Measurements from ENCODE around the gene KCTD18. TPM values are rescaled to one million over a fixed set of nuclear protein-coding genes. Genes with fewer than 3 reads are reported as not detected.

KCTD18 gene
- total RNA-seq, 1 donor from 2014 or later = 9.8 TPM

DNA sequence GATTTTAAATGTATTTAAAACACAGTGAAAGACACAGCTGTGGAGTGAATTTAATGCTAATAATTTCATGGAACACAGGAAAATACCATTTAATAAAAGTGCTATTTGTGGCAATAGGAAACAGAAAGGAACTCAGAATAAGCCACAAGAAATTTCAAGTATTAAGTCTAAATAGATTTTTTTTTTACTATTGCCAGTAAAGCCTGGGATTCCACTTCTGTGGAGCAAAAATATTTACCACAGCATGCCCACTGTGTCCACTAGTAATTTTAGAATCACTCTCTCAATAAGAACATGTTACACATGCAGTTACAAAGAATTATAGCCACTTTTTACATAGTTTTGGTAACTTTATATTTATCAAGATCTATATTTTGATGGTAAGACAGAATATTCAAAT lies 17.2 kb downstream of the KCTD18 start:
- intact Hi-C loops (cut with DNase I) = no loop called here
- no peak for DNase-seq (ENCODE audit: missing footprints)
- ATAC-seq = no peak

DNA sequence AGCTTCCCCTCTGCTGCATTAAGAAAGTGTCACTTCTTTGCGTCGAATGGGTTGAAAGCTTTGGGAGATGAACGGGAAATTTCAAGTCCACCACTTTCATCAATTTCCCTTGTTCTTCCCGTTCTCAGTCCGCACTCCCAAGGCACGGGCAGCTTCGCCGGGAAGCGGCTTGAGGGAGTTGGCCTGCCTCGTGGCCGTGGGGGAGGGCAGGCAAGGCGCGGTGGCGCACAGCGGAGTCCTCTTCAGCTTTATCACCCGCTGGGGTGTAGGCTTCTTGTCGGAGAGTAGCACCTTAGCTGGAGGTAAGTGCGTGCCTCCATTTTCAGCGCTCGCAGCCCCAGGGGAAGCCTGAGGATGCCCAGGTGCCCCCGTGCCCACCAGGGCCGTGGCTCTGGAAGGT lies 19.9 kb downstream of the KCTD18 start:
- intact Hi-C loops (cut with DNase I) = no loop called here
- DNase-seq (ENCODE audit: missing footprints) (no peak), ATAC-seq (no peak)

DNA sequence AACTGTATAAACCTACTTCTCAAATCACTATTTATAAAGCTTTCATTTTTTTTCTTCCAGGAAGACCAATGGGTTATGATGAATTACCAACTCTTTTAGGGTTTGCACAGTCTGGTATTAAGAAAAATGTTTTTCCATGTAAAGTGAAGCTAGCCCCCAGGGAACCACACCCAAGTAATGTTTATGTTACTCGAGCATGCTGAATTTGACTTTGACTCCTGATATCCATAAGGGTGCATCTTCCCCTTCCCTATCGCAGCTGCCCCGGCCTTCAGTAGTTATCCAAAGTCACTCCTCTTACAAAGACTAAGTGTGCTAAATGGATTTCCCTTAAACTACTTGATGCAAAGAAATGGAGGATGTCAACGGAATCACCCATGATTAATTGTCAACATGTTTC lies 21.7 kb downstream of the KCTD18 start:
- no peak for ATAC-seq
- DNase-seq (ENCODE audit: missing footprints) = no peak
- intact Hi-C loops (cut with DNase I) = no loop called here

DNA sequence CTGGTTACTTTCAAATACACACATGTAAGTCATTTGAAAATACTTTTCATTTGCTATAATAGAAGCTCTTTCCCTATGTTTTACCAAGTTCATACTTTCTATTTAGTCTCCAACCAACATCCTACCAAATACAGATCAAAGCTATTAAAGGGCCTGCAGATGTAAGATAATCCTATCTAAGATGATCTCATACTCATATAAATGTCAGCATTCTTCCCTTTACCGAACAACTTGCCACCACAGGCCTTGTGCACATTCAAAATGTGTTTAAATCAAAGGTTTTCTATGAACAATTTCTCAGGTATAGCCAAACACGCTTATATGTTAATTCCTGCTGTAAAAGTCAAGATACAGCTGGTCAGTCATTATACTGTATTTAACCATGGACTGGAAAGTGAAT lies 23.3 kb downstream of the KCTD18 start:
- no peak for ATAC-seq

DNA sequence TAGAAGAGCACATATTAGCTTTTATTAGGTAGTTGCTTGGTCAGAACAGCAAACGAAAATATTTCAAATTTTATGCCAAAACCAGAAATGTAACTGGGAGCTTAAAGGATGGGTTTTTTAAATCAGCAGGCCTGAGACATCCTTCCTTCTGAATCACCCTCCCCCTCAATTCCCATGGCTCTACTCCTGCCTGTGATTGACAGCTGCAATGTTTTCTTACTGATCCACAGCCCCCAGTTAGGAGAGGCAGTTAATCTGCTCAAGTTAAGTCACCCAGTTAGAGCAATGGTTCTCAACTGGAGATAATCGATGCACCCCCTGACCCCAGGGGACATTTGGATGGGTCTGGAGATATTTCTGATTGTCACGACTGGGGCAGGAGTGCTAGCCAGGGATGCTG lies 24.9 kb downstream of the KCTD18 start:
- intact Hi-C loops (cut with DNase I) = loop anchor here (5.0 kb wide), 1 partner anchor 178 kb away; the partner anchor contains the start of gene SPATS2L
- ATAC-seq (no peak), DNase-seq (ENCODE audit: missing footprints) (no peak)

More for the DNA sequence above, 23.3 kb downstream of the KCTD18 start:
- intact Hi-C loops (cut with DNase I) = no loop called here
- DNase-seq (ENCODE audit: missing footprints) = no peak

- ATAC-seq (no peak), DNase-seq (ENCODE audit: missing footprints) (no peak)
- intact Hi-C loops (cut with DNase I) = loop anchor here (5.0 kb wide), 1 partner anchor 176 kb away; the partner anchor contains the start of gene SPATS2L
These were observed 26.1 kb downstream of the KCTD18 start for GRCh38 chr2:200483729-200484198.

DNA sequence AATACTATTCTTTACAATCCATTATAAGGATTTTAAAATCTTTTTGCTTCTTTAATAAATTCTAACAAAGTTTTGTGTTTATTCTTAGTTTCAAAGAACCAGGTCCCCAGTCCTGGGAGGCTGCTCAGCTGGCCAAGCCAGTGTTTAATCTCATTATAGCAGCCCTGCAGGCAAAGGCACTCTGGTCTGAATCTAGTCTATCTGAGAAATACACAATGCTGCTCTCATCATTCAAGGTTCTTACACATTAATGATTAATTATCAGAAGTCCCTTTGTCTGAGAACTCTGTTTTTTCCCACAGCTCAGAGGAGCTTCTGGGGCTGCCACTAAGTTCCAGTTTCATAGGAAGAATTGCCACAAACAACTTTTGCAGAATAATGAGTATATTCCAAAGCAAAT lies 27.7 kb downstream of the KCTD18 start:
- no peak for DNase-seq (ENCODE audit: missing footprints)
- no peak for ATAC-seq
- intact Hi-C loops (cut with DNase I) = loop anchor here (5.0 kb wide), 1 partner anchor 175 kb away; the partner anchor contains the start of gene SPATS2L

- intact Hi-C loops (cut with DNase I) = loop anchor here (5.0 kb wide), 1 partner anchor 172 kb away; the partner anchor contains the start of gene SPATS2L
- no peak for ATAC-seq
- no peak for DNase-seq (ENCODE audit: missing footprints)
These were observed 30.1 kb downstream of the KCTD18 start for GRCh38 chr2:200479692-200480265.

- peak; percentile 95 for ATAC-seq
- intact Hi-C loops (cut with DNase I) = no loop called here
These were observed 32.2 kb downstream of the KCTD18 start for GRCh38 chr2:200477667-200478131.

DNA sequence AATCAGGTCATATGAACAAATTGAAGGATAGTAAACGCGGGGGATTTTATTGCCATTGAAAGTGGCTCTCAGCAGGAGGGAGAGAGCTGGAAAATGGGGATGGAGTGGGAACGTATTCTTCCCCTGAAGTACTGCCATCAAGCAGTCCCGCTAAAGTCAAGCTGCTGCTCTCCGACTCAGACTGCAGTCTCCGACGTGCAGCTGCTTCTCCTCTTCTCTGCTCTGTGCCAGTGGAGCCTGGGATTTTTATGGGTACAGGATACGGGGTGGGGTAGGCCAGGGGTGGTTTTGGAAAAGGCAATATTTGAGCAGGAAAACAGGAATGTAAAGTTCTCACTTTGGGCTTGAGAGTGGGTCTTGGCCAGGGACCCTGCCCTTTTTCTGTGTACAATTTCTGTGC lies 33.0 kb downstream of the KCTD18 start:
- DNase-seq (ENCODE audit: missing footprints) (no peak), ATAC-seq (peak; percentile 15)
- intact Hi-C loops (cut with DNase I) = no loop called here

More at GRCh38 chr2:200477667-200478131, 32.2 kb downstream of the KCTD18 start:
- peak; percentile 86 for DNase-seq (ENCODE audit: missing footprints)

DNA sequence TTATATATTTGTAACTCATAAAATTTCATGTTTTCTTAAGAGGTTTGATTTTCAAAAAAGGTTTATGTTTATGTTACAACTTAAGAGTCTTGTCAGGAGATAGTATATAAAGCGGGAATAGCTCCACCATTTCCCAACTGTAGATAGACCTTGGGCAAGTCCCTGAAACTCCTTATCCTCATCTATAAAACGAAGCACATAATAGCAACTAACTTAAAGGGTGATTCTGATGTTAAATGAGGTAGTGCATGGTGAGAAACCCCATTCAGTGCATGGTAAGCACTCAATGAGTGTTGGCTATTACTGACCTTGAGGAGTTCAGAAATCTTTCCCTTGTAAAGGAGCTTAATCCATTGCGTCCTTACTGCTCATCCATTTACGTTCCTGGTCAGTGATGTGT lies 34.1 kb downstream of the KCTD18 start:
- intact Hi-C loops (cut with DNase I) = no loop called here
- no peak for ATAC-seq
- DNase-seq (ENCODE audit: missing footprints) = no peak

DNA sequence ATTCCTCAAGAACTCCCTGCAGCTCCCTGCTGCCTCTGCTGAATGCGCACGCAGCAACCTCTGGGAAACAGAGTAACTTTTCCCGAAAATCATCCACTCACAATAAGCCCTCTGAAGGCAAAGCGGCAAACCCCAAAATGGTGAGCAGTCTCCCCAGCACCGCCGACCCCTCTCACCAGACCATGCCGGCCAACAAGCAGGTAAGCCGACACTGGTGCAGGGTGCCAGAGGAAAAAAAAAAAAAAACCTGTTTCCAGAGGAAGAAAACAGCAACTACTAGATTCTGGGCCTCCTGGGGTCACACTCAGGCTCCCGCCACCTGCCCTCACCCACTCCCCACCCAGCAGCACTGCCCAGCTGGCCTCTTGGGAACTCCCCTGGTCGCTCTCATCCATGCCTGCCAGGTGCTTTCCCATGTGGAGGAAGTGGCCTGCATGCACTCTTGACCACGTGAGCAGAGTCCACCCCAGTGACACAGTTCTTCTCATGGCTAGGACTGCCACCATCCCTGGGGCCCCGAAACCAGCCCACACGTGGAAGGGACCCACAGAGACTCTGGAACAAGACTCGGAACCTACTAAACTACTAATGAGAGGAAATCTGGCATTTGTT lies 36.9 kb downstream of the KCTD18 start:
- no peak for DNase-seq (ENCODE audit: missing footprints)
- no peak for ATAC-seq
- intact Hi-C loops (cut with DNase I) = no loop called here

DNA sequence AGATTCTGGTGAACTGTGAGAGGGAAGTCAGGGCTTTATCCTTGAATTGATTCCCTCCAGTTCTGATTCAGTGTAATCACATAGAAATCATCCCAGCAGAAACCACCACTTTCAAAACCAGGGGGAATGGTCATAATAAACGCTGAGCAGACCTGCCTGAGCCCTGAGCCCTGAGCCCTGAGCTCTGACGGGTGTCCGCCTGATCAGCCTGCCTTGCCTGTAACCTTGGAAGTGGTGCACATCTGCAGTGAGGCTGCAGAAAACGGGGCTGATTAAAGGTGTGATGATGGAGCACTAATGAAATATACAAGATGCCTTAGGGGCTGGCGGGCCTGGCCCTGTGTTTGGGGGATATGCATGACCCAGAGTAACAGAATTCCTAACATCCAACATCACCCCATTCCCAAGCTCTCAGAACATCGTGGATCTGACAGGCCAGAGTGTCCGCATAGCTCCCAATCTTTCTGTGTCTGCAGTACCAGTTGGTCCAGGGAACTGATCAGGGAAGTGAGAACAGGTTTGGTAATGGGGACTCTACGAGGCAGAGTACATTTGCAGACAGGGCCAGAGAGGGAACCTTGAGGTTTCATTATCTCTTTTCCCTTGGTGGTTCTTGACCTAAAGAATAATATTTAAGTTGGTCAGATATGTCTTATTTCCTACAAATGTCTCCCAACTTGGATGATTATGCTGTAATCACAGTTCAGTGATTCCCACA lies 37.8 kb downstream of the KCTD18 start:
- intact Hi-C loops (cut with DNase I) = no loop called here
- no peak for DNase-seq (ENCODE audit: missing footprints)

DNA sequence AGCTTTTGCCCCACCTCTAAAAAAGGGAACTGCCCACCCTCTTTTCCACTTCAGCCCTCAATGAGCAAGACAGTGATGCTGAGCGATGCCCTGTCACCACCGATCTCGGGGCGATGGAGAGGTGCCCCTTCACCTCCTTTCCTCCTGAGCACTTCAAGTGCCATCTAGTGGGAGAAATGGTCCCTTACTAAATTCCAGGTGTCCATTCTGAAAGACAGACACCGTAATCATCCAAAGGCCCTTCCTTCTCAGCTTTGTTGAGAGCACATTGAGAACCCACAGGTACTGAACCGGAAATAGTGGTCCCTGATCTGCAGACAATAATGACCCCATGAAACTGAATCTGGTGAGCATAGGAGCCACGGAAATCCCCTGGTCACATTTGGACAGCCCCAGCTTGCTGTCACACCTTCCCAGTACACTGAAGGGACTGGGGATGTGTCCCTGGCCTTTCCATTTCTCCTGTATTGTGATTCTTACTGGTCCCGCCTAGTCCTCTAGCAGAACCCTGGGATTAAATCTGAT lies 38.5 kb downstream of the KCTD18 start:
- intact Hi-C loops (cut with DNase I) = no loop called here
- no peak for ATAC-seq

More for the DNA sequence above, 37.8 kb downstream of the KCTD18 start:
- no peak for ATAC-seq

GRCh38 chr2:200470230-200470629 lies 39.6 kb downstream of the KCTD18 start:
- intact Hi-C loops (cut with DNase I) = no loop called here
- DNase-seq (ENCODE audit: missing footprints) (no peak), ATAC-seq (no peak)

More for the DNA sequence above, 38.5 kb downstream of the KCTD18 start:
- DNase-seq (ENCODE audit: missing footprints) = no peak

DNA sequence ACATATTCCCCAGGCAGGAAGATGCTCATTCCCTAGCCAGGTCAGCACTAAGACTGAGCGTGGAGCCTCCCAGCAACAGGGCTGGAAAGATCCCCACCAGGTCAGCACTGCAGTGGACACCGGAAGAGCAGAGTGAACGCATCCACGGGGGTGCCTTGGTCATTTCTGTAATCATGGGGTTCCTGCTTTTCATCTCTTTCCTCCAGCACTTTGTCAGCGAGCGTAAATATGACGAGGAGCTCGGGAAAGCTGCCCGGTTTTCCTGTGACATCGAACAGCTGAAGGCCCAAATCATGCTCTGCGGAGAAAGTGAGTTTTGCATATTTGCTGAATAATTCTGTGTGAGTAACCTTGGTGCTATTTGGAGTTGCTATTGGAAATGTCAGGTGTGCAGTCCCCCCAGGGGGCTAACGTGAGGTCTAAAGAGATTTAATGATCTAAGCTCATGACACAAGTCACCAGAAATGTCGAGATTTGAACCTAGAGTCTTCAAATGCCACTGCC lies 40.1 kb downstream of the KCTD18 start:
- intact Hi-C loops (cut with DNase I) = no loop called here
- ATAC-seq (peak; percentile 24), DNase-seq (ENCODE audit: missing footprints) (no peak)

GRCh38 chr2:200467806-200468681 lies 41.8 kb downstream of the KCTD18 start:
- ATAC-seq = no peak
- DNase-seq (ENCODE audit: missing footprints) = no peak
- intact Hi-C loops (cut with DNase I) = no loop called here
